ENCODE data around the gene ZBED4.

The ZBED4 gene

GRCh38 chr22:49922926-49923325 is 69.3 kb downstream of the ZBED4 start:
- DNase-seq = no peak

GRCh38 chr22:49923445-49923844 is 69.8 kb downstream of the ZBED4 start:
- no peak for DNase-seq

GRCh38 chr22:49924113-49924833 is 70.6 kb downstream of the ZBED4 start:
- DNase-seq = no peak

GRCh38 chr22:49925525-49926128 is 72.0 kb downstream of the ZBED4 start:
- DNase-seq = no peak

- DNase-seq = no peak
These were observed 73.3 kb downstream of the ZBED4 start for GRCh38 chr22:49926916-49927315.

- DNase-seq = no peak
These were observed 74.0 kb downstream of the ZBED4 start for GRCh38 chr22:49927483-49928184.

- no peak for DNase-seq
These were observed 74.5 kb downstream of the ZBED4 start for GRCh38 chr22:49928185-49928495.

- no peak for DNase-seq
These were observed 75.0 kb downstream of the ZBED4 start for GRCh38 chr22:49928555-49929210.

- no peak for DNase-seq
These were observed 75.8 kb downstream of the ZBED4 start for GRCh38 chr22:49929211-49929979.

- no peak for DNase-seq
These were observed 76.4 kb downstream of the ZBED4 start for GRCh38 chr22:49929994-49930575.

GRCh38 chr22:49930596-49931412 is 77.2 kb downstream of the ZBED4 start:
- peak; percentile 13 for DNase-seq

- no peak for DNase-seq
These were observed 79.9 kb downstream of the ZBED4 start for GRCh38 chr22:49933236-49934159.

GRCh38 chr22:49934160-49934890 is 80.7 kb downstream of the ZBED4 start:
- no peak for DNase-seq

- no peak for DNase-seq
These were observed 81.4 kb downstream of the ZBED4 start for GRCh38 chr22:49934891-49935557.

GRCh38 chr22:49935561-49935960 is 81.9 kb downstream of the ZBED4 start:
- DNase-seq = no peak

GRCh38 chr22:49936018-49936972 is 82.7 kb downstream of the ZBED4 start:
- no peak for DNase-seq

GRCh38 chr22:49936973-49937757 is 83.5 kb downstream of the ZBED4 start:
- DNase-seq = no peak

Data from NCI-H2029 treated with DMSO at 0.1 percent for 48 hours (cell line).